NB4 (cell line): ENCODE measurements around the gene HDGFL2.
"Not testable (repeated sequence)": the region's sequence is repeated elsewhere in the genome, so short reads cannot be mapped to it uniquely, and the experiment has no call there.

Source experiments
- DNase-seq: peaks from one replicate; pipeline ENCODE4 v3.0.0; 2010; ENCODE audit warnings: low read depth
- H3K4me3 ChIP-seq: one replicate; pipeline ENCODE4 v1.5.1; 2011; ENCODE audit warnings: mild to moderate bottlenecking, low read depth, low read length, moderate library complexity
- CTCF ChIP-seq: IDR thresholded peaks from one replicate; pipeline ENCODE4 v1.5.1; 2012; ENCODE audit warnings: low read depth, low read length
- MYC ChIP-seq: IDR thresholded peaks from 2 replicates; pipeline ENCODE4 v1.6.1; 2011; ENCODE audit warnings: low read depth, low read length
- POLR2A ChIP-seq: IDR thresholded peaks from 2 replicates; pipeline ENCODE4 v1.6.1; 2011; ENCODE audit warnings: mild to moderate bottlenecking; ENCODE audit not compliant: insufficient read length; ENCODE audit errors: extremely low read depth
- TF ChIP-seq, protein P1 (sequence below): IDR thresholded peaks from 2 replicates; pipeline ENCODE4 v1.6.1; 2011; ENCODE audit warnings: low read depth, low read length

Gene HDGFL2

GRCh38 chr19:4524808-4525562 lies 52.9 kb downstream of the HDGFL2 start:
- TF ChIP-seq, protein P1, sequence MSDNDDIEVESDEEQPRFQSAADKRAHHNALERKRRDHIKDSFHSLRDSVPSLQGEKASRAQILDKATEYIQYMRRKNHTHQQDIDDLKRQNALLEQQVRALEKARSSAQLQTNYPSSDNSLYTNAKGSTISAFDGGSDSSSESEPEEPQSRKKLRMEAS, result no peak
- TF ChIP-seq CTCF, result peak; percentile 73
- TF ChIP-seq MYC, result no peak
- no peak for TF ChIP-seq POLR2A
- H3K4me3 ChIP-seq, result no peak overlapping the region
- peak; percentile 61 for DNase-seq

- no peak overlapping the region for H3K4me3 ChIP-seq
- no peak for TF ChIP-seq CTCF
- TF ChIP-seq MYC, result no peak
- TF ChIP-seq, protein P1, result no peak
- TF ChIP-seq POLR2A, result no peak
- no peak for DNase-seq
Observed at GRCh38 chr19:4525563-4526002, 53.5 kb downstream of the HDGFL2 start.

DNA sequence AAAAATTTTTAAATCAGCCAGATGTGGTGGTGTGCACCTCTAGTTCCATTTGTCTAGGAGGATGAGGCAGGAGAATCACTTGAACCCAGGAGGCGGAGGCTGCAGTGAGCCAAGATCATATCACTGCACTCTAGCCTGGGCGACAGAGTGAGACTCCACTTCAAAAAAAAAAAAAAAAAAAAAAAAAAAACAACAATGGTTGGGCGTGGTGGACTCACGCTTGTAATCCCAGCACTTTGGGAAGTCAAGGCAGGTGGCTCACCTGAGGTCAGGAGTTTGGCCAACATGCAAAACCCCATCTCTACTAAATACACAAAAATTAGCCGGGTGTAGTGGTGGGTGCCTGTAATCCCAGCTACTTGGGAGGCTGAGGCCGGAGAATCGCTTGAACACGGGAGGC lies 55.3 kb downstream of the HDGFL2 start:
- not testable (repeated sequence) for H3K4me3 ChIP-seq, DNase-seq

GRCh38 chr19:4528843-4529242 lies 56.7 kb downstream of the HDGFL2 start:
- H3K4me3 ChIP-seq, result no peak overlapping the region
- DNase-seq, result no peak
- TF ChIP-seq CTCF (no peak), MYC (no peak), POLR2A (no peak)
- TF ChIP-seq, protein P1, result no peak

DNA sequence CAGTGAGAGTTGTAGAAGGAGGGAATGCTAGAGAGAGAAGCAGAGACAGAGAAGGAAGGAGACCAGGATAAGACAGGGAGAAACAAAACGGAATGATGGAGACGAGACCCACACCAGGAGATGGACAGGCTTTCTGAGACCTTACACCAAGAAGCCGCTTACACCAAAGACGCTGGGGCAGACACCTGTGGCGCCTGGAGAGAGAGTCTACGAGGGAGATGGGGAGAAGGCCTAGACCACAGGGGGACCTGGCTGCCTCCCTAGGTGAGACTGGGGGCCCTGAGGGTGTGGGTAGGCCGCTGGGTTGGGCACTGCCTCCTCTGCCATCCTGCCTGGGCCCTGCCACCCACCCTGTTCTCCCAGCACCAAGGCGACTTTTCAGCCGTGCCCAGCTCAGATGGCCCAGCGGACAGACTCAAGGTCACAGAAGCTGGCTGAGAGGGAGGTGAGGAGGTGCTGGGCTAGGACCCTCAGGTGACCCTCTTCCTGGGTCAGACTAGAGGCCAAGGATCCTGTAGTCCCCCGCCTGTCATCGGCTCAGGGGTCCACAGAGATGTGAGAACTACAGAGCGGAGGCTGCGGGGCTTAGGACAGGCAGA lies 57.9 kb downstream of the HDGFL2 start:
- no peak for DNase-seq
- H3K4me3 ChIP-seq, result no peak overlapping the region
- no peak for TF ChIP-seq CTCF

- no peak for TF ChIP-seq POLR2A
- TF ChIP-seq, protein P1, result no peak
- no peak for TF ChIP-seq CTCF
- TF ChIP-seq MYC, result no peak
- no peak for DNase-seq
Observed at GRCh38 chr19:4531562-4532165, 59.6 kb downstream of the HDGFL2 start.

More at GRCh38 chr19:4531562-4532165, 59.6 kb downstream of the HDGFL2 start:
- H3K4me3 ChIP-seq, result no peak overlapping the region
